Smooth muscle cell (in vitro differentiated cells): ENCODE data around the gene KDM4B. TPM values are rescaled to one million over a fixed set of nuclear protein-coding genes. Genes with fewer than 3 reads are reported as not detected.
"Not testable (repeated sequence)": the region's sequence is repeated elsewhere in the genome, so short reads cannot be mapped to it uniquely, and the experiment has no call there.

ENCODE experiments used
- DNase-seq: peaks from one replicate; lab custom pipeline; 2025; ENCODE audit not compliant: unreplicated experiment; lab: John Stamatoyannopoulos, UW
- H2AFZ ChIP-seq: fragments of 200-600 bp; sonication (generic); 2 replicates; pipeline ENCODE4 v1.6.0; 2016; ENCODE audit warnings: antibody characterized with exemption, low read depth, mild to moderate bottlenecking
- H3F3A ChIP-seq: fragments of 200-600 bp; sonication (generic); 2 replicates; pipeline ENCODE4 v1.6.0; 2017; ENCODE audit warnings: antibody characterized with exemption, low read depth
- H3K27ac ChIP-seq: fragments of 200-600 bp; sonication (generic); 2 replicates; pipeline ENCODE4 v1.5.1; 2016; ENCODE audit warnings: low read depth, mild to moderate bottlenecking
- H3K27me3 ChIP-seq: fragments of 200-600 bp; sonication (generic); 2 replicates; pipeline ENCODE4 v1.6.1; 2016; ENCODE audit warnings: low read depth, mild to moderate bottlenecking
- H3K36me3 ChIP-seq: fragments of 200-600 bp; sonication (generic); 2 replicates; pipeline ENCODE4 v1.5.1; 2016; ENCODE audit warnings: low read depth
- H3K4me1 ChIP-seq: fragments of 200-600 bp; sonication (generic); 2 replicates; pipeline ENCODE4 v1.5.1; 2016; ENCODE audit warnings: low read depth
- H3K4me2 ChIP-seq: fragments of 200-600 bp; sonication (generic); 2 replicates; pipeline ENCODE4 v1.6.0; 2016; ENCODE audit warnings: mild to moderate bottlenecking
- H3K4me3 ChIP-seq: fragments of 200-600 bp; sonication (generic); 2 replicates; pipeline ENCODE4 v1.5.1; 2016; ENCODE audit warnings: mild to moderate bottlenecking
- H3K79me2 ChIP-seq: fragments of 200-600 bp; sonication (generic); 2 replicates; pipeline ENCODE4 v1.6.0; 2016; ENCODE audit warnings: low read depth, mild to moderate bottlenecking
- H3K9ac ChIP-seq: fragments of 200-600 bp; sonication (generic); 2 replicates; pipeline ENCODE4 v1.6.0; 2016; ENCODE audit warnings: low read depth
- H3K9me3 ChIP-seq: fragments of 200-600 bp; sonication (generic); replicated peaks from 2 replicates; pipeline ENCODE4 v1.5.1; 2016; ENCODE audit warnings: low read depth
- H4K20me1 ChIP-seq: fragments of 200-600 bp; sonication (generic); 2 replicates; pipeline ENCODE4 v1.6.0; 2016; ENCODE audit warnings: low read depth
- CTCF ChIP-seq: fragments of 200-600 bp; sonication (generic); IDR thresholded peaks from 2 replicates; pipeline ENCODE4 v1.5.1; 2017; ENCODE audit warnings: borderline replicate concordance, mild to moderate bottlenecking, antibody characterized with exemption; ENCODE audit not compliant: insufficient read depth, poor library complexity, severe bottlenecking
- WGBS: methylation state at CpG from one replicate; pipeline ENCODE4 v1.1.7; 2016; ENCODE audit warnings: low lambda C conversion rate; 5-methylcytosine and 5-hydroxymethylcytosine counted together
- polyA plus RNA-seq: library from polyadenylated mRNA; unstranded; fragments of >200 nt; fragmentation: Nextera tagmentation; extraction: Ambion mirVana; gene quantifications from 2 replicates; pipeline ENCODE4 v1.2.1, GENCODE V29; 2016
- total RNA-seq: library from RNA; depleted of rRNA; stranded (reverse); fragments of >200 nt; gene quantifications from 2 replicates; pipeline ENCODE4 v1.2.3, GENCODE V29; 2014

KDM4B gene
- total and polyA plus RNA-seq, 2 experiments from 2014 or later = 27.9 to 32.3 TPM

DNA sequence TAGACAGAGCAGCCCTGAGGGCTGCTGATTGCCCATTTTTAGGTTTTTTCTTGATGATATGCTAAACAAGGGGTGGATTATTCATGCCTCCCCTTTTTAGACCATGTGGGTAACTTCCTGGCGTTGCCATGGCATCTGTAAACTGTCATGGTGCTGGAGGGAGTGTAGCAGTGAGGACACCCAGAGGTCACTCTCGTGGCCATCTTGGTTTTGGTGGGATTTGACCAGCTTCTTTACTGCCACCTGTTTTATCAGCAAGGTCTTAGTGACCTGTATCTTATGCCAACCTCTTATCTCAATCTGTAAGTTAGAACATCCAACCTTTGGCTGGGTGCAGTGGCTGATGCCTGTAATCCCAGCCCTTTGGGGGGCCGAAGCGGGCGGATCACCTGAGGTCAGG, 223.7 kb downstream of the KDM4B start:
- no peaks in the 10 kb centered on the region for H3K9me3 ChIP-seq
- no peak overlapping the region for H3K9ac ChIP-seq
- DNase-seq = no peak
- H3K27ac ChIP-seq = no peak overlapping the region
- H3K4me2 ChIP-seq = no peak overlapping the region
- no peaks in the 10 kb centered on the region for H3F3A ChIP-seq
- no peaks in the 10 kb centered on the region for H3K79me2 ChIP-seq
- H3K4me3 ChIP-seq = no peak overlapping the region
- H2AFZ ChIP-seq = no peak overlapping the region
- H4K20me1 ChIP-seq = no peaks in the 10 kb centered on the region
- no peaks in the 10 kb centered on the region for H3K36me3 ChIP-seq
- H3K27me3 ChIP-seq = no peaks in the 10 kb centered on the region
- H3K4me1 ChIP-seq = peaks cover 4% of the 10 kb centered on the region
- TF ChIP-seq CTCF = no peak
- 92% methylated on average over 5 of the region's 5 CpGs for WGBS

GRCh38 chr19:5193192-5193591, 224.3 kb downstream of the KDM4B start:
- Histone ChIP-seq H3K9ac (no peak overlapping the region), H3K79me2 (no peaks in the 10 kb centered on the region), H3F3A (no peaks in the 10 kb centered on the region), H3K4me2 (no peak overlapping the region), H3K9me3 (no peaks in the 10 kb centered on the region), H4K20me1 (no peaks in the 10 kb centered on the region), H3K27me3 (no peaks in the 10 kb centered on the region), H3K4me1 (peaks cover 4% of the 10 kb centered on the region), H3K27ac (no peak overlapping the region), H3K4me3 (no peak overlapping the region), H2AFZ (no peak overlapping the region), H3K36me3 (no peaks in the 10 kb centered on the region)
- 40% methylated on average over 7 of the region's 7 CpGs for WGBS
- no peak for DNase-seq
- TF ChIP-seq CTCF = no peak

DNA sequence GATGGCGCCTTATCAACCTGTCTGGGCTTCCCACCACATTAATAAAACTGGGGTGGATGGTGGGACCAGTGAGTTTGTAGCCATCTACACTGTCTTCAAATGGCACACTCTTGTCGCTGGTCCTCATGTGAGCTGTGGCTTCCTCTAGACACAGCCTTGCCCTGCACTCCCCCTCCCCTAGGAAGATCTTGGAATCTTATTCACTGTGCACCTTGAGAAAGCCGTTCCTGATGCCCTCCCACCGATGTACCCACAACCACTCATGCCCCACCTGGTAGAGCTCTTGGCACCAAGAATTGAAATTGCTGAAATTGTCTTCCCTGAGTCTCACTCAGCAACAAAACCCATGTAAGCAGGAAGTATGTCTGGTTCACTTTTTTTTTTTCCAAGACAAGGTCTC, 225.7 kb downstream of the KDM4B start:
- H3K27me3 ChIP-seq = no peaks in the 10 kb centered on the region
- no peaks in the 10 kb centered on the region for H3K79me2 ChIP-seq
- H4K20me1 ChIP-seq = no peaks in the 10 kb centered on the region
- no peak overlapping the region for H3K4me3 ChIP-seq
- no peaks in the 10 kb centered on the region for H3K9me3 ChIP-seq
- no peak overlapping the region for H3K9ac ChIP-seq
- no peaks in the 10 kb centered on the region for H3K36me3 ChIP-seq
- DNase-seq = no peak
- TF ChIP-seq CTCF = no peak
- no peak overlapping the region for H3K27ac ChIP-seq
- peaks cover 4% of the 10 kb centered on the region for H3K4me1 ChIP-seq
- no peaks in the 10 kb centered on the region for H3F3A ChIP-seq
- H3K4me2 ChIP-seq = no peak overlapping the region
- 93% methylated on average over 4 of the region's 4 CpGs for WGBS
- H2AFZ ChIP-seq = no peak overlapping the region

DNA sequence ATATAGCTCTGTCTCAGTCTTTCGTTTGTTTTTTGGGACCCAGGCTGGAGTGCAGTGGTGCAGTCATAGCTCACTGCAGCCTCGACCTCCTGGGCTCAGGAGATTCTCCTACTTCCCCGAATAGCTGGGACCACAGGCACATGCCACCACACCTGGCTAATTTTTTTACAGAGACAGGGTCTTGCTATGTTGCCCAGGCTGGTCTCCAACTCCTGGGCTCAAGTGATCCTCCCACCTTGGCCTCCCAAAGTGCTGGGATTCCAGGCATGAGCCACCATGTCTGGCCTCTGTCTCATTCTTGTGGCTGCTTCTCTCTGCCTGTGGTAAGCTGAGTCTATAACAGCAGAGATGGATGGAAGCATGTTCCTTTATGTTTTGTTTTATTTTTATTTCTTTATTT, 226.7 kb downstream of the KDM4B start:
- not testable (repeated sequence) for H3K9me3 ChIP-seq, H3K4me3 ChIP-seq, H3F3A ChIP-seq, H4K20me1 ChIP-seq, H3K4me1 ChIP-seq, H3K36me3 ChIP-seq, DNase-seq, H3K9ac ChIP-seq, H3K79me2 ChIP-seq, H3K4me2 ChIP-seq, H2AFZ ChIP-seq, H3K27ac ChIP-seq, H3K27me3 ChIP-seq
- 91% methylated on average over 3 of the region's 3 CpGs for WGBS
